ENCODE data around the gene EPG5.
A peak's percentile ranks its signal among the peaks of the same experiment; 100 is the strongest.

DNA sequence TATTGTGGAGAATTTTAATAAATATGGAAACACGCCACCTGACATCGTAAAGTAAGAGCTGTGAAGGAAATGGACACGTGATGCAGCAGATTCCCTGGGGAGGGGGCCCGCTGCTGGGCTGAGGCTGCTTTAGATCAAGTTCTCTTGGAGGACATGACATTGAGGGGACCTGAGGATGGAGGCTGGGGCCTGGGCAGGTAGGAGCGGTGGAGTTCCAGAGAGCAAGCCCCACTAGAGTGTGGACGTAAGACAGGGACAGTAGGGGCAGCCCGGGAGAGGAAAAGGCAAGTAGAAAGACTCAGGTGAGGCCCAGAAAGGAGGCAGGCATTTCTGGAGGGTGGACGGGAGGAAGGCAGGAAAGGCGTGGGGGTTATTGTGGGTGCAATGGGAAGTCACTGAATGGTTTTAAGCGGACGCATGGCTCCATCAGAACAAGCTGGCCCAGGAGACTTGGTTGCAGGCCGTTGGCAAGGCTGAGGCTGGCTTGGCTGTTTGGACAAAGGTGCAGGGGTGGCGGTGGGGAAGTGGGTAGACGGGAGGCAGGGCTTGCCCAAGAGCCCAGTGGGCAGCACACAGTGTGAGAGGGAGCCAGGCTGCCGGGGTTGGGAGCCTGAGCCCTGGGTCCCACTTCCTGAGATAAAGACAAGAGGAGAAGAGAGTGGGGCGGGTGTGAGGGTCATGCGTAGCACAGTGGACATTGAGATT, 125.9 kb downstream of the EPG5 start:
- TF ChIP-seq, protein P1, sequence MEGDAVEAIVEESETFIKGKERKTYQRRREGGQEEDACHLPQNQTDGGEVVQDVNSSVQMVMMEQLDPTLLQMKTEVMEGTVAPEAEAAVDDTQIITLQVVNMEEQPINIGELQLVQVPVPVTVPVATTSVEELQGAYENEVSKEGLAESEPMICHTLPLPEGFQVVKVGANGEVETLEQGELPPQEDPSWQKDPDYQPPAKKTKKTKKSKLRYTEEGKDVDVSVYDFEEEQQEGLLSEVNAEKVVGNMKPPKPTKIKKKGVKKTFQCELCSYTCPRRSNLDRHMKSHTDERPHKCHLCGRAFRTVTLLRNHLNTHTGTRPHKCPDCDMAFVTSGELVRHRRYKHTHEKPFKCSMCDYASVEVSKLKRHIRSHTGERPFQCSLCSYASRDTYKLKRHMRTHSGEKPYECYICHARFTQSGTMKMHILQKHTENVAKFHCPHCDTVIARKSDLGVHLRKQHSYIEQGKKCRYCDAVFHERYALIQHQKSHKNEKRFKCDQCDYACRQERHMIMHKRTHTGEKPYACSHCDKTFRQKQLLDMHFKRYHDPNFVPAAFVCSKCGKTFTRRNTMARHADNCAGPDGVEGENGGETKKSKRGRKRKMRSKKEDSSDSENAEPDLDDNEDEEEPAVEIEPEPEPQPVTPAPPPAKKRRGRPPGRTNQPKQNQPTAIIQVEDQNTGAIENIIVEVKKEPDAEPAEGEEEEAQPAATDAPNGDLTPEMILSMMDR (IDR thresholded peaks at IDR 0.05 in 8 of 11, conservative IDR thresholded peaks at IDR 0.05 in 3 of 11) = no peak
- TF ChIP-seq POLR2AphosphoS5 (IDR thresholded peaks at IDR 0.05) = peak in 1 of 3 donors; percentile 12
- no peak for TF ChIP-seq POLR2A (IDR thresholded peaks at IDR 0.05)

Measured in spleen (tissue), 7 donors.